ENCODE results near the gene EFCAB11.

Gene EFCAB11

DNA sequence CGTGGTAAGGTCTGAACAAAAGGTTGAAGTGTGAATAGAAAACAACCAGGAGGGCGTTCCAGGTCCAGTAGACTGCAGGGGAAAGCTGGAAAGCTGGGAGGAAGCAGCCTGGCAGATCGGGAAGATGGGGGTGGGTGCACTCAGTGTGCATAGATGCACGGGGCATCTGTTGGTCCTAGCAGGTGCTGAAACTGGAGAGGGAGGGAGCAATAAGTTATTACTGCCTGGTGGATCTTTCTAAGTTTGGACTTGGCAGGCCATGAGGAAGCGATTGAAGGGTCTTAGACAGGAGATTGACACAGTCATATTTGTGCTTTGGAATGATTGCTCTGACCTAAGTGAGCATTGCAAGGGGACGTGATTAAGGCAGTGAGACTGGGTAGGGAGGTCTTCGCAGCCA is 194.4 kb downstream of the EFCAB11 start:
- no peak for ATAC-seq
- TF ChIP-seq, protein P1, sequence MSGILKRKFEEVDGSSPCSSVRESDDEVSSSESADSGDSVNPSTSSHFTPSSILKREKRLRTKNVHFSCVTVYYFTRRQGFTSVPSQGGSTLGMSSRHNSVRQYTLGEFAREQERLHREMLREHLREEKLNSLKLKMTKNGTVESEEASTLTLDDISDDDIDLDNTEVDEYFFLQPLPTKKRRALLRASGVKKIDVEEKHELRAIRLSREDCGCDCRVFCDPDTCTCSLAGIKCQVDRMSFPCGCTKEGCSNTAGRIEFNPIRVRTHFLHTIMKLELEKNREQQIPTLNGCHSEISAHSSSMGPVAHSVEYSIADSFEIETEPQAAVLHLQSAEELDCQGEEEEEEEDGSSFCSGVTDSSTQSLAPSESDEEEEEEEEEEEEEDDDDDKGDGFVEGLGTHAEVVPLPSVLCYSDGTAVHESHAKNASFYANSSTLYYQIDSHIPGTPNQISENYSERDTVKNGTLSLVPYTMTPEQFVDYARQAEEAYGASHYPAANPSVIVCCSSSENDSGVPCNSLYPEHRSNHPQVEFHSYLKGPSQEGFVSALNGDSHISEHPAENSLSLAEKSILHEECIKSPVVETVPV (CRISPR knock-in tag; IDR thresholded peaks at IDR 0.05), result no peak
- TF ChIP-seq, protein P2, sequence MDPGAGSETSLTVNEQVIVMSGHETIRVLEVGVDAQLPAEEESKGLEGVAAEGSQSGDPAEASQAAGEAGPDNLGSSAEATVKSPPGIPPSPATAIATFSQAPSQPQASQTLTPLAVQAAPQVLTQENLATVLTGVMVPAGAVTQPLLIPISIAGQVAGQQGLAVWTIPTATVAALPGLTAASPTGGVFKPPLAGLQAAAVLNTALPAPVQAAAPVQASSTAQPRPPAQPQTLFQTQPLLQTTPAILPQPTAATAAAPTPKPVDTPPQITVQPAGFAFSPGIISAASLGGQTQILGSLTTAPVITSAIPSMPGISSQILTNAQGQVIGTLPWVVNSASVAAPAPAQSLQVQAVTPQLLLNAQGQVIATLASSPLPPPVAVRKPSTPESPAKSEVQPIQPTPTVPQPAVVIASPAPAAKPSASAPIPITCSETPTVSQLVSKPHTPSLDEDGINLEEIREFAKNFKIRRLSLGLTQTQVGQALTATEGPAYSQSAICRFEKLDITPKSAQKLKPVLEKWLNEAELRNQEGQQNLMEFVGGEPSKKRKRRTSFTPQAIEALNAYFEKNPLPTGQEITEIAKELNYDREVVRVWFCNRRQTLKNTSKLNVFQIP (CRISPR knock-in tag; IDR thresholded peaks at IDR 0.05; ENCODE audit: borderline replicate concordance, low read depth), result no peak
- TF ChIP-seq OSR1 (CRISPR knock-in tag; IDR thresholded peaks at IDR 0.05) (no peak), BACH2 (CRISPR knock-in tag; IDR thresholded peaks at IDR 0.05; ENCODE audit: borderline replicate concordance) (no peak), ESRRG (CRISPR knock-in tag; IDR thresholded peaks at IDR 0.05) (no peak), TCF4 (CRISPR knock-in tag; IDR thresholded peaks at IDR 0.05; ENCODE audit: borderline replicate concordance) (no peak), ARNTL (CRISPR knock-in tag; IDR thresholded peaks at IDR 0.05; ENCODE audit: borderline replicate concordance, low read depth) (no peak), ZNF565 (CRISPR knock-in tag; conservative IDR thresholded peaks at IDR 0.05; ENCODE audit: low read depth) (no peak), ZFP30 (CRISPR knock-in tag; IDR thresholded peaks at IDR 0.05) (no peak), ZFP3 (CRISPR knock-in tag; IDR thresholded peaks at IDR 0.05) (no peak), PPARA (CRISPR knock-in tag; IDR thresholded peaks at IDR 0.05; ENCODE audit: borderline replicate concordance) (no peak), CSDC2 (CRISPR knock-in tag; IDR thresholded peaks at IDR 0.05) (no peak), ZC3H10 (CRISPR knock-in tag; IDR thresholded peaks at IDR 0.05) (no peak), SNAI2 (CRISPR knock-in tag; IDR thresholded peaks at IDR 0.05) (no peak), GLIS3 (CRISPR knock-in tag; IDR thresholded peaks at IDR 0.05) (no peak), TOX (CRISPR knock-in tag; IDR thresholded peaks at IDR 0.05; ENCODE audit: borderline replicate concordance) (no peak)
- TF ChIP-seq, protein P3, sequence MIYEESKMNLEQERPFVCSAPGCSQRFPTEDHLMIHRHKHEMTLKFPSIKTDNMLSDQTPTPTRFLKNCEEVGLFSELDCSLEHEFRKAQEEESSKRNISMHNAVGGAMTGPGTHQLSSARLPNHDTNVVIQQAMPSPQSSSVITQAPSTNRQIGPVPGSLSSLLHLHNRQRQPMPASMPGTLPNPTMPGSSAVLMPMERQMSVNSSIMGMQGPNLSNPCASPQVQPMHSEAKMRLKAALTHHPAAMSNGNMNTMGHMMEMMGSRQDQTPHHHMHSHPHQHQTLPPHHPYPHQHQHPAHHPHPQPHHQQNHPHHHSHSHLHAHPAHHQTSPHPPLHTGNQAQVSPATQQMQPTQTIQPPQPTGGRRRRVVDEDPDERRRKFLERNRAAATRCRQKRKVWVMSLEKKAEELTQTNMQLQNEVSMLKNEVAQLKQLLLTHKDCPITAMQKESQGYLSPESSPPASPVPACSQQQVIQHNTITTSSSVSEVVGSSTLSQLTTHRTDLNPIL (CRISPR knock-in tag; IDR thresholded peaks at IDR 0.05; ENCODE audit: low read depth), result no peak
- TF ChIP-seq, protein P4, sequence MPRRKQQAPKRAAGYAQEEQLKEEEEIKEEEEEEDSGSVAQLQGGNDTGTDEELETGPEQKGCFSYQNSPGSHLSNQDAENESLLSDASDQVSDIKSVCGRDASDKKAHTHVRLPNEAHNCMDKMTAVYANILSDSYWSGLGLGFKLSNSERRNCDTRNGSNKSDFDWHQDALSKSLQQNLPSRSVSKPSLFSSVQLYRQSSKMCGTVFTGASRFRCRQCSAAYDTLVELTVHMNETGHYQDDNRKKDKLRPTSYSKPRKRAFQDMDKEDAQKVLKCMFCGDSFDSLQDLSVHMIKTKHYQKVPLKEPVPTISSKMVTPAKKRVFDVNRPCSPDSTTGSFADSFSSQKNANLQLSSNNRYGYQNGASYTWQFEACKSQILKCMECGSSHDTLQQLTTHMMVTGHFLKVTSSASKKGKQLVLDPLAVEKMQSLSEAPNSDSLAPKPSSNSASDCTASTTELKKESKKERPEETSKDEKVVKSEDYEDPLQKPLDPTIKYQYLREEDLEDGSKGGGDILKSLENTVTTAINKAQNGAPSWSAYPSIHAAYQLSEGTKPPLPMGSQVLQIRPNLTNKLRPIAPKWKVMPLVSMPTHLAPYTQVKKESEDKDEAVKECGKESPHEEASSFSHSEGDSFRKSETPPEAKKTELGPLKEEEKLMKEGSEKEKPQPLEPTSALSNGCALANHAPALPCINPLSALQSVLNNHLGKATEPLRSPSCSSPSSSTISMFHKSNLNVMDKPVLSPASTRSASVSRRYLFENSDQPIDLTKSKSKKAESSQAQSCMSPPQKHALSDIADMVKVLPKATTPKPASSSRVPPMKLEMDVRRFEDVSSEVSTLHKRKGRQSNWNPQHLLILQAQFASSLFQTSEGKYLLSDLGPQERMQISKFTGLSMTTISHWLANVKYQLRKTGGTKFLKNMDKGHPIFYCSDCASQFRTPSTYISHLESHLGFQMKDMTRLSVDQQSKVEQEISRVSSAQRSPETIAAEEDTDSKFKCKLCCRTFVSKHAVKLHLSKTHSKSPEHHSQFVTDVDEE (CRISPR knock-in tag; IDR thresholded peaks at IDR 0.05), result no peak

DNA sequence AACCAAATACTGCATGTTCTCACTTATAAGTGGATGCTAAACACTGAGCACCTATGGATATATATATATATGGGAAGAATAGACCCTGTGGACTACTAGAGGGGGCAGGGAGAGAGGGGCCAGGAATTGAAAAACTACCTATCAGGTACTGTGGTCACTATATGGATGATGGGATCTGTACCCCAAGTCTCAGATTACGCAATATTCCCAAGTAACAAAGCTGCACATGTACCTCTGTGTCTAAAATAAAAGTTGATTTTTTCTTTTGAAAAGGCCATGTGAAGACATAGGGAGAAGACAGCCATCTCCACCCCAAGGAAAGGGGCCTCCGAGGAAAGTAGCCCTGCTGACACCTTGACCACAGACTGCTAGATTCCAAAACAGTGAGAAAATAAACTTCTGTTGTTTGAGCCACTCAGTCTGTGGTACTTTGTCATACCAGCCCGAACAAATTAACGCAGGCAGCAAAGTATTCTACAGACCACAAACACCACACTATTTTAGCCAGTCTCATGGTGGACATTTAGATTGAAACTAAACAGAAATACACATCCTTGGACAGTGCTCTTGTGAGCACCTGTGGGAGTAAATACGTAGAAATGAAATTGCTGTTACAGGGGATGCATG is 197.1 kb downstream of the EFCAB11 start:
- peak; percentile 56 for ATAC-seq
- TF ChIP-seq, protein P5, sequence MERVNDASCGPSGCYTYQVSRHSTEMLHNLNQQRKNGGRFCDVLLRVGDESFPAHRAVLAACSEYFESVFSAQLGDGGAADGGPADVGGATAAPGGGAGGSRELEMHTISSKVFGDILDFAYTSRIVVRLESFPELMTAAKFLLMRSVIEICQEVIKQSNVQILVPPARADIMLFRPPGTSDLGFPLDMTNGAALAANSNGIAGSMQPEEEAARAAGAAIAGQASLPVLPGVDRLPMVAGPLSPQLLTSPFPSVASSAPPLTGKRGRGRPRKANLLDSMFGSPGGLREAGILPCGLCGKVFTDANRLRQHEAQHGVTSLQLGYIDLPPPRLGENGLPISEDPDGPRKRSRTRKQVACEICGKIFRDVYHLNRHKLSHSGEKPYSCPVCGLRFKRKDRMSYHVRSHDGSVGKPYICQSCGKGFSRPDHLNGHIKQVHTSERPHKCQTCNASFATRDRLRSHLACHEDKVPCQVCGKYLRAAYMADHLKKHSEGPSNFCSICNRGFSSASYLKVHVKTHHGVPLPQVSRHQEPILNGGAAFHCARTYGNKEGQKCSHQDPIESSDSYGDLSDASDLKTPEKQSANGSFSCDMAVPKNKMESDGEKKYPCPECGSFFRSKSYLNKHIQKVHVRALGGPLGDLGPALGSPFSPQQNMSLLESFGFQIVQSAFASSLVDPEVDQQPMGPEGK (CRISPR knock-in tag; IDR thresholded peaks at IDR 0.05; ENCODE audit: borderline replicate concordance), result no peak
- TF ChIP-seq, protein P2 (CRISPR knock-in tag; IDR thresholded peaks at IDR 0.05; ENCODE audit: borderline replicate concordance, low read depth), result no peak
- no peak for TF ChIP-seq TOX (CRISPR knock-in tag; IDR thresholded peaks at IDR 0.05; ENCODE audit: borderline replicate concordance)
- no peak for TF ChIP-seq ARNTL (CRISPR knock-in tag; IDR thresholded peaks at IDR 0.05; ENCODE audit: borderline replicate concordance, low read depth)
- TF ChIP-seq, protein P1 (CRISPR knock-in tag; IDR thresholded peaks at IDR 0.05), result no peak
- no peak for TF ChIP-seq TCF4 (CRISPR knock-in tag; IDR thresholded peaks at IDR 0.05; ENCODE audit: borderline replicate concordance)
- no peak for TF ChIP-seq ZNF565 (CRISPR knock-in tag; conservative IDR thresholded peaks at IDR 0.05; ENCODE audit: low read depth)
- no peak for TF ChIP-seq PPARA (CRISPR knock-in tag; IDR thresholded peaks at IDR 0.05; ENCODE audit: borderline replicate concordance)
- TF ChIP-seq GLIS3 (CRISPR knock-in tag; IDR thresholded peaks at IDR 0.05), result no peak
- TF ChIP-seq ESRRG (CRISPR knock-in tag; IDR thresholded peaks at IDR 0.05), result no peak
- TF ChIP-seq ISL1 (CRISPR knock-in tag; IDR thresholded peaks at IDR 0.05), result no peak
- TF ChIP-seq ZNF70 (CRISPR knock-in tag; IDR thresholded peaks at IDR 0.05), result no peak
- TF ChIP-seq ZFP3 (CRISPR knock-in tag; IDR thresholded peaks at IDR 0.05), result no peak
- TF ChIP-seq RARB (CRISPR knock-in tag; IDR thresholded peaks at IDR 0.05), result no peak
- no peak for TF ChIP-seq BACH2 (CRISPR knock-in tag; IDR thresholded peaks at IDR 0.05; ENCODE audit: borderline replicate concordance)
